Measurements from ENCODE around the gene BCL2A1. TPM values are rescaled to one million over a fixed set of nuclear protein-coding genes. Genes with fewer than 3 reads are reported as not detected.

BCL2A1 gene
- total RNA-seq, 4 donors from 2014 or later = 0.83 to 4.7 (median 2.0) TPM; not detected in 1

DNA sequence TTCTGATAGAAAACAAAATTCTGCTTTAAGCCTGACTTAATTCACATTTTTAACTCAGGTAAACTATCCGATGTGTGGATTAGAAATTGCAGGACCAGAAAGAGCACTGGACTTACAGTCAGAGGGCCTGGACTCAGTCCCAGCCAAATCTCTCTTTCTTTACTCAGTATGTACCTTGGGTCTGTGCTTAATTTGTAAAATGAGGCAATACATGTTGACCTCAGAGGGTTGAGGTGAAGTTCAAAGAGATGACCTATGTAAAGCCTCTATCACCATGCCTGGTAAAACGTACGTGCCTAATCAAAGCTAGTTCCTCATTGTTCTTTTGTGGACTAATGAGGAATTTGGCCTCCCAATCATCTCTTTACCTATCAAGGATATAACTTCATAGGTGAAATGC is 1.9 kb upstream of the BCL2A1 start:
- Histone ChIP-seq H3K4me3 (replicated peaks in 1 of 3) (no peak overlapping the region), H3K27ac (no peak overlapping the region), H3K36me3 (no peaks in the 10 kb centered on the region), H3K9me3 (no peaks in the 10 kb centered on the region), H3K27me3 (no peaks in the 10 kb centered on the region), H3K4me1 (peaks cover 0 to 3% of the 10 kb centered on the region in 2 donors)
- WGBS, 2 donors = 88% methylated on average over 3 of the region's 3 CpGs
- no peak for DNase-seq
- TF ChIP-seq, protein P1, sequence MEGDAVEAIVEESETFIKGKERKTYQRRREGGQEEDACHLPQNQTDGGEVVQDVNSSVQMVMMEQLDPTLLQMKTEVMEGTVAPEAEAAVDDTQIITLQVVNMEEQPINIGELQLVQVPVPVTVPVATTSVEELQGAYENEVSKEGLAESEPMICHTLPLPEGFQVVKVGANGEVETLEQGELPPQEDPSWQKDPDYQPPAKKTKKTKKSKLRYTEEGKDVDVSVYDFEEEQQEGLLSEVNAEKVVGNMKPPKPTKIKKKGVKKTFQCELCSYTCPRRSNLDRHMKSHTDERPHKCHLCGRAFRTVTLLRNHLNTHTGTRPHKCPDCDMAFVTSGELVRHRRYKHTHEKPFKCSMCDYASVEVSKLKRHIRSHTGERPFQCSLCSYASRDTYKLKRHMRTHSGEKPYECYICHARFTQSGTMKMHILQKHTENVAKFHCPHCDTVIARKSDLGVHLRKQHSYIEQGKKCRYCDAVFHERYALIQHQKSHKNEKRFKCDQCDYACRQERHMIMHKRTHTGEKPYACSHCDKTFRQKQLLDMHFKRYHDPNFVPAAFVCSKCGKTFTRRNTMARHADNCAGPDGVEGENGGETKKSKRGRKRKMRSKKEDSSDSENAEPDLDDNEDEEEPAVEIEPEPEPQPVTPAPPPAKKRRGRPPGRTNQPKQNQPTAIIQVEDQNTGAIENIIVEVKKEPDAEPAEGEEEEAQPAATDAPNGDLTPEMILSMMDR (IDR thresholded peaks at IDR 0.05) = no peak
- TF ChIP-seq POLR2A (IDR thresholded peaks at IDR 0.05) = no peak
- intact Hi-C loops (cut with DNase I) = no loop called here

DNA sequence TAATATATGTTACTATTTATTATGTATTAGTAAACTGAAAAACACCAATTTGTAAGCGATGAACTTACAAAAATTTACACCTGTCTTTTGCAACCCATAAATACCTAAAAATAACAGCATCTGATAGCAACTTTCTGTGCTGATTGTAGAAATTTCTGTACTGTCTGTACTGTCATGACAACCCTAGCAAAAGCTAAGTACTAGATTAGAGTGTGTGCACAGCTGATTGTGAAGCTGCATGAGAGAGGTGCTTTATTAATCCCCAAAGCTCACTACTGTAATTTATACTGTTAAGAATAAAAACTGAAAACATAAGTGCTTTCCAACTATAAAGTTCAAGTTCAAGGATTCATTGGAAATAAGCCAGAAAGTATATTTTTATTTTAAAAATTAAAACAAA is 815 bp downstream of the BCL2A1 start:
- no peaks in the 10 kb centered on the region for H3K27me3 ChIP-seq
- no peaks in the 10 kb centered on the region for H3K36me3 ChIP-seq
- TF ChIP-seq, protein P1 (IDR thresholded peaks at IDR 0.05) = no peak
- TF ChIP-seq POLR2A (IDR thresholded peaks at IDR 0.05) = no peak
- no peak for DNase-seq
- H3K27ac ChIP-seq = no peak overlapping the region
- H3K4me3 ChIP-seq (replicated peaks in 1 of 3) = no peak overlapping the region
- intact Hi-C loops (cut with DNase I) = no loop called here
- H3K4me1 ChIP-seq = peaks cover 0 to 3% of the 10 kb centered on the region in 2 donors
- H3K9me3 ChIP-seq = no peaks in the 10 kb centered on the region
- WGBS, 2 donors = 90 to 94% methylated on average over 1 of the region's 1 CpG

DNA sequence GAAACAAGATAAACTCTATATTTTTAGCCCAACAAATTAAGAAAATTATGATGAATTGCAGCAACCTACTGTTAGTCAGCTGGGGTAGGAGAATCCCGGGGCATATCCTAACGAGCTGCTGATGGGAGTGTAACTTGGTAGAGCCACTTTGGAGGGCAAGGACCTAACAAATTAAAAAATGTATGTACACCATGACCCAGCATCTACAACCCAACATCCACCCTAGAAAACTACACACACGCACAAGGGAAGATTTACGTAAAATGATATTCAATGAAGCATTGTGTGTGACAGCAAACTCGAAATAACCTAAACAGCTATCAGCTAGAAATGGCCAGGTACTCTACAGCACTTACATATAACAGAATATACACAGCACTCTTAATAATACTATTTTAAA is 1.9 kb downstream of the BCL2A1 start:
- no peak for DNase-seq
- intact Hi-C loops (cut with DNase I) = no loop called here
- Histone ChIP-seq H3K36me3 (no peaks in the 10 kb centered on the region), H3K4me3 (replicated peaks in 1 of 3) (no peak overlapping the region), H3K27me3 (no peaks in the 10 kb centered on the region), H3K27ac (no peak overlapping the region), H3K4me1 (peaks cover 0 to 3% of the 10 kb centered on the region in 2 donors), H3K9me3 (no peaks in the 10 kb centered on the region)
- TF ChIP-seq, protein P1 (IDR thresholded peaks at IDR 0.05) = no peak
- TF ChIP-seq POLR2A (IDR thresholded peaks at IDR 0.05) = no peak
- WGBS, 2 donors = 91 to 94% methylated on average over 5 of the region's 5 CpGs

DNA sequence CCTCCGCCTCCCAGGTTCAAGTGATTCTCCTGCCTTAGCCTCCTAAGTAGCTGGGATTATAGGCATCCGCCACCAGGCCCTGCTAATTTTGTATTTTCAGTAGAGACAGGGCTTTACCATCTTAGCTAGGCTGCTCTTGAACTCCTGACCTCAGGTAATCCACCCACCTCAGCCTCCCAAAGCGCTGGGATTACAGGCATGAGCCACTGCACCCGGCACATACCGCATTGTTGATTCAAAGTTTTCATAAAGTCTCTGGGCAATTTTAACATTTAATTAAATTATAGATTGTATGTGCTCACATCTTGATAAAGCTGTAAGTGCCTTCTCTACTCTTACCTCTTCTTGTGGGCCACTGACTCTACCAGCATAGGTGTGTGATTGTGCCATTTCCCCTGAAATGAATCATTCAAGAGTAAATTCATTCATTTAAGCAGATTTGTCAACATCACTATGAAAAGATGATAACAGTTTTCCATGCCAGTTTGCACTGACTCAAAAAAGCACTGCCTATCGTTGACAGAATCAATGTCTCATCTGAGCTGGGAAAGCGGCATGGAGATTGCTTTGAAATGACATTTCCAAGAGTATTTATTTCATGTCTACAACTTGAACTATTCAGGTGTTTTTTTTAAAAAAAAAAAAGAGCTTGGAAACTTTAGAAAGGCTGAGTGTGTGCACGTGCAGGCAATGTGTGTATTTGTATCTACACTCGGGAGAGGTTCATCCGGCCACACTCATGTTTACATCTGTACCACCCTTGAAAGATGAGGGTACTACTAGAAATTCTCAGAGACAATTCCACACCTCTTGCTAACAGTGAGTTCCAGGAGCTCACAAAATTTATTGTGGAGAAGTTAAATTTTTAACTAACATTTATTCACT is 3.5 kb downstream of the BCL2A1 start:
- no peak for DNase-seq
- Histone ChIP-seq H3K27ac (no peak overlapping the region), H3K36me3 (no peaks in the 10 kb centered on the region), H3K27me3 (no peaks in the 10 kb centered on the region), H3K4me1 (peaks cover 0 to 3% of the 10 kb centered on the region in 2 donors), H3K9me3 (no peaks in the 10 kb centered on the region), H3K4me3 (replicated peaks in 1 of 3) (no peak overlapping the region)
- no peak for TF ChIP-seq POLR2A (IDR thresholded peaks at IDR 0.05)
- TF ChIP-seq, protein P1 (IDR thresholded peaks at IDR 0.05) = no peak
- intact Hi-C loops (cut with DNase I) = no loop called here
- 87 to 93% methylated on average over 10 of the region's 10 CpGs for WGBS, 2 donors

DNA sequence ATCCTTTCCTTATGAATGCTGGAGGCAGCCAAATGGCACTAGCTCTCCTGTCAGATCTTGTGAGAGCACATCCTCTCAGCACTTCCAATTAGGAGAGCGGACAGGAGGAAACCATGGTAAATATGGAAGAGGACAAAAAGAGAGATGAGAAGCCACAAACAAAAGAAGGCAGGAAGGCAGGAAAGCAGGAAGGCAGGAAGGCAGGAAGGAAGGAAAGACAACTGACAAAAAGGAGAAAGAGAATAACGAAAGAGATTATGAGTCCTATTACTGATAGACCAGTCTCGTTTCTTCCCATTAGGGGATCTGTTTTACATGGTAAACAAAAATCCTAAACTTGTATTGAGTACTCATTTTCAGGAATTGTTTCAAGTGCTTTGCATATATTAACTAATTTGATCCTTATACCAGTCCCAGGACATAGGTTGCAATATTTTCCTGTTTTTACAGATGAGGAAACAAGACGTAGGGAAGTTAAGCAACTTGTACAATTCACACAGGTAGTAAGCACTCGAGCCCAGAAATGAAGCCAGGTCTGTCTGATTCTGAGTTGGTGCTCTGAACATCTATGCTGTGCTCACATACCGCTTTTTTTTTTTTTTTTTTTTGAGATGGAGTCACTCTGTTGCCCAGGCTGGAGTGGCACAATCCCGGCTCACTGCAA is 4.2 kb downstream of the BCL2A1 start:
- H3K4me1 ChIP-seq = peaks cover 0 to 3% of the 10 kb centered on the region in 2 donors
- DNase-seq = no peak
- no peak for TF ChIP-seq POLR2A (IDR thresholded peaks at IDR 0.05)
- TF ChIP-seq, protein P1 (IDR thresholded peaks at IDR 0.05) = no peak
- H3K27me3 ChIP-seq = no peaks in the 10 kb centered on the region
- intact Hi-C loops (cut with DNase I) = no loop called here
- 80 to 82% methylated on average over 7 of the region's 7 CpGs for WGBS, 2 donors
- no peaks in the 10 kb centered on the region for H3K36me3 ChIP-seq
- no peak overlapping the region for H3K4me3 ChIP-seq (replicated peaks in 1 of 3)
- no peaks in the 10 kb centered on the region for H3K9me3 ChIP-seq
- no peak overlapping the region for H3K27ac ChIP-seq
